Endothelial cell (in vitro differentiated cells): Measurements from ENCODE around the gene TMPRSS6. TPM values are rescaled to one million over a fixed set of nuclear protein-coding genes. Genes with fewer than 3 reads are reported as not detected.
A peak's percentile ranks its signal among the peaks of the same experiment; 100 is the strongest.

ENCODE experiments used
- DNase-seq: peaks from one replicate; pipeline ENCODE4 v3.0.0; 2021; ENCODE audit warnings: low spot score
- H3K27ac Mint-ChIP-seq: one replicate; pipeline ENCODE4 v1.8.0; 2021; ENCODE audit warnings: mixed read lengths, inconsistent platforms; ENCODE audit not compliant: unreplicated experiment
- H3K27me3 Mint-ChIP-seq: one replicate; pipeline ENCODE4 v1.8.0; 2021; ENCODE audit warnings: mild to moderate bottlenecking, moderate library complexity, mixed read lengths, inconsistent platforms; ENCODE audit not compliant: unreplicated experiment
- H3K36me3 Mint-ChIP-seq: one replicate; pipeline ENCODE4 v1.8.0; 2021; ENCODE audit warnings: mild to moderate bottlenecking, low read depth, mixed read lengths, inconsistent platforms; ENCODE audit not compliant: unreplicated experiment
- H3K4me1 Mint-ChIP-seq: one replicate; pipeline ENCODE4 v1.8.0; 2021; ENCODE audit warnings: mild to moderate bottlenecking, mixed read lengths, inconsistent platforms; ENCODE audit not compliant: unreplicated experiment
- H3K4me3 Mint-ChIP-seq: one replicate; pipeline ENCODE4 v1.8.0; 2021; ENCODE audit warnings: mild to moderate bottlenecking, mixed read lengths, inconsistent platforms; ENCODE audit not compliant: unreplicated experiment
- H3K9me3 Mint-ChIP-seq: one replicate; pipeline ENCODE4 v1.8.0; 2021; ENCODE audit warnings: mixed read lengths, inconsistent platforms; ENCODE audit not compliant: unreplicated experiment
- total RNA-seq: library from RNA; stranded (reverse); fragmentation: NEBNext Ultra II Directional; extraction: Animal tissue kit (Norgen Biotek cat#: 25700); gene quantifications from one replicate; pipeline ENCODE4 v1.2.1, GENCODE V29; 2021; ENCODE audit not compliant: unreplicated experiment
- TF ChIP-seq, protein P1 (sequence below): fragments of 200-600 bp; sonication (generic); IDR thresholded peaks from one replicate; pipeline ENCODE4 v1.5.0; 2021; ENCODE audit warnings: antibody characterized with exemption; ENCODE audit not compliant: unreplicated experiment

The TMPRSS6 gene
- total RNA-seq, 1 donor from 2014 or later = not detected

GRCh38 chr22:37016134-37016910 lies 93.2 kb downstream of the TMPRSS6 start:
- Mint-ChIP-seq H3K4me3 (peak overlapping the region; percentile 62), H3K27me3 (peaks cover 2% of the 10 kb centered on the region), H3K9me3 (no peaks in the 10 kb centered on the region), H3K36me3 (no peaks in the 10 kb centered on the region), H3K27ac (no peak overlapping the region), H3K4me1 (peaks cover 15% of the 10 kb centered on the region)
- no peak for DNase-seq
- TF ChIP-seq, protein P1, sequence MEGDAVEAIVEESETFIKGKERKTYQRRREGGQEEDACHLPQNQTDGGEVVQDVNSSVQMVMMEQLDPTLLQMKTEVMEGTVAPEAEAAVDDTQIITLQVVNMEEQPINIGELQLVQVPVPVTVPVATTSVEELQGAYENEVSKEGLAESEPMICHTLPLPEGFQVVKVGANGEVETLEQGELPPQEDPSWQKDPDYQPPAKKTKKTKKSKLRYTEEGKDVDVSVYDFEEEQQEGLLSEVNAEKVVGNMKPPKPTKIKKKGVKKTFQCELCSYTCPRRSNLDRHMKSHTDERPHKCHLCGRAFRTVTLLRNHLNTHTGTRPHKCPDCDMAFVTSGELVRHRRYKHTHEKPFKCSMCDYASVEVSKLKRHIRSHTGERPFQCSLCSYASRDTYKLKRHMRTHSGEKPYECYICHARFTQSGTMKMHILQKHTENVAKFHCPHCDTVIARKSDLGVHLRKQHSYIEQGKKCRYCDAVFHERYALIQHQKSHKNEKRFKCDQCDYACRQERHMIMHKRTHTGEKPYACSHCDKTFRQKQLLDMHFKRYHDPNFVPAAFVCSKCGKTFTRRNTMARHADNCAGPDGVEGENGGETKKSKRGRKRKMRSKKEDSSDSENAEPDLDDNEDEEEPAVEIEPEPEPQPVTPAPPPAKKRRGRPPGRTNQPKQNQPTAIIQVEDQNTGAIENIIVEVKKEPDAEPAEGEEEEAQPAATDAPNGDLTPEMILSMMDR = no peak

DNA sequence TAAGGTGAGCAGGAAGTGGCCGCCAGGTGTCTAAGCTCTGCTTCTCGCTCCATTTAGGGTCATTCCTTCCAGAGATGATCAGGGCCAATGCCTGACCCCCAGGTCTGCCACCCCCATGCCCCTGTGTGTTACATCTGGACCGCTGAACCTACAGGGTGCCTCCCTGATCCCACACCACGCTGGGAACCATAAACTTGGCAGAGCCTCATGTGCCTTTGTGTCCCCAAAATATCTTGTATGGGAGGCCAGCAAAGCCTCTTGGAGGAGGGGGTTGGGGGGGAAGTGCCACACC lies 94.0 kb downstream of the TMPRSS6 start:
- peaks cover 11% of the 10 kb centered on the region for H3K4me1 Mint-ChIP-seq
- peaks cover 2% of the 10 kb centered on the region for H3K27me3 Mint-ChIP-seq
- no peak overlapping the region for H3K4me3 Mint-ChIP-seq
- TF ChIP-seq, protein P1 = no peak
- no peak for DNase-seq
- H3K27ac Mint-ChIP-seq = no peak overlapping the region
- H3K36me3 Mint-ChIP-seq = no peaks in the 10 kb centered on the region
- no peaks in the 10 kb centered on the region for H3K9me3 Mint-ChIP-seq

Other genes starting within 250 kb of the TMPRSS6 start
- not detected for gene NCF4, start 248.7 kb downstream of the TMPRSS6 start, total RNA-seq
- 12.0 TPM for gene CSF2RB, start 196.1 kb downstream of the TMPRSS6 start, total RNA-seq
- 39.0 TPM for gene TST, start 90.3 kb downstream of the TMPRSS6 start, total RNA-seq
- 78.7 TPM for gene MPST, start 90.0 kb downstream of the TMPRSS6 start, total RNA-seq
- gene KCTD17, start 58.0 kb downstream of the TMPRSS6 start, total RNA-seq = 46.9 TPM
- gene IL2RB, start 40.2 kb upstream of the TMPRSS6 start, total RNA-seq = 0.51 TPM
- gene C1QTNF6, start 78.5 kb upstream of the TMPRSS6 start, total RNA-seq = 32.7 TPM
- gene SSTR3, start 102.8 kb upstream of the TMPRSS6 start, total RNA-seq = 0.13 TPM
- 16.6 TPM for gene RAC2, start 134.6 kb upstream of the TMPRSS6 start, total RNA-seq
- gene CYTH4, start 172.8 kb upstream of the TMPRSS6 start, total RNA-seq = 0.33 TPM